GM18870 (cell line): ENCODE data around the gene F11R.
"Not testable (repeated sequence)": the region's sequence is repeated elsewhere in the genome, so short reads cannot be mapped to it uniquely, and the experiment has no call there.

Source experiments
- ATAC-seq: cut with Tn5 transposase; IDR thresholded peaks from one replicate; pipeline ENCODE4 v1.9.1; 2021; ENCODE audit warnings: moderate library complexity; ENCODE audit not compliant: unreplicated experiment

Gene F11R

DNA sequence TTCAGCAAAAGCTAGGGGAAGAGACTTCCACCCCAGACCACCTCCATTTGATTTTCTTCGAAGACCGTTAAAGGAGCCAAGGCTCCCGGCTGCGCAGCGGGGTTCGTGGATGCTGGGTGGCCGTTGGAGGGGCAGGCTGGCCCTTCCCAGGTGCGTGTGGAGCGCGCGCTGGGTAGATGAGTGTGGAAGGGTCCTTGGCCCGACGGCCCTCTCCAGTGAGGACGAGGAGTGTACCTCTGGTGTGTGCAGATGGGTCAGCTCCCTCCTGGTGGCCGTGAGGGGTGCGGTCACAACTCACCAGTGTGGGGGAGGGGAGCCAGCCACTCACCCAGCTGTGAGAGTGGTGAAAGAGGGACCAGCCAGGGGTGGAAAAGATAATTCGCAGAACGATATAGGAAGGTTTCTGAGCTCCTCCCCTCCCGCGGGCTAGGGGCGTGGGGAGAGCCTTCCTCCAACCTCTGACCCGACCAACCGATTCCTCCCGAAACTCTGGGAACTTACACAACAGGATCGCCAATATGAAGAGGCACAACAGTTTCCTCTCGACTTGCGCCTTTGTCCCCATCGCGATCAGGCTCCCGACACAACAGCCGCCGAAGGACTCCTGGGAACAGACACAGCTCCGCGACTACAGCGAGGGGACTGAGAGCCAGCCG is at the start of gene F11R:
TSS of gene F11R (minus strand) at position 644 of the 656 bp plus-strand sequence. CDS start at position 565, 79 bp downstream.
- ATAC-seq = peak; percentile 34

DNA sequence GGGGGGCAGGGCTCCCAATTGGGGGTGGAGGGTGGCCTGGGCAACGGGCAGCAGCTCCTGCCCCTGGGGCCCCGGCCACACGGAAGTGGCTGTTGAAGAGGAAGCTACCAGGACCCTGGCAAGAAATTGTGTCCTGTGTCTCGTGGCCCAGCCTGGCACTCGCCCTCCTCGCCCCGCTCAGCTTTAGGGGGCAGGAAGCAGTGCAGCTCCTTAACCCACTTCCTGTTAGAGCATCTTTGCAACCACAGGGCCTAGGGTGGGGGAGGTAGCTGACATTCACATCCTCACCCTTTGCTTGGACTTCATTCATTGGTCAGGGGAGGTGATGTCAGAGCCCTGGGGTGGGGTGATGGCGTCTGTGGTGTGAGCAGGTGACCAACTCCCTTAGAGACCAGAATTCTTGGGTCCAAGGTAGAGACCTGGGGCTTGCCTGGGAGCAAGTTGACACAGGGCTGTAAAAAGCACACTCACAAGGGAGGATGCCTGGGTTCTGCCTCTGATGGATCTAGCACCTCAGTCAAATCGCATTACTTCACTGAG is 48.8 kb upstream of the F11R start, which contains the start of gene ARHGAP30:
TSS of gene ARHGAP30 (minus strand) at position 161 of the 540 bp plus-strand sequence. CDS start 267 bp downstream, outside the sequence.
- ATAC-seq = peak; percentile 79

DNA sequence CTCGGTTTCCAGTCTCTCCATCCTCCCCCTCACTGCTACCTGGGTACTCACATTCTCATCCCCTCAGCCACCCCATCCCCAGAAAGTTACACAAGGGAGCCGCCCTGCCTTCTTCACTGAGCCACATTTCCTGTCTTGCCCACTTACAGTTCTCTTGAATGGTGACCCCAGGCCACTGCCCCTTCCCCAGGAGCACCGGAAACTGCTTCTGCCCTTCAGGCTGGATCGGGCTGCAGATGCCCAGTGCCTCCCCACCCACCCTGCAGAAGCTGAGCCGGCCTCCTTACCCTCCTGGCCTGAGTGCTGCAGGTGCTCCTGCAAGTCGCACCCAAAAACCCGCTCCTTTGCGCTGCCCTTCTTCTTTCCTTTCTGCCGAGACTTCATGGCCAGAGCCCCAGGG is 48.3 kb upstream of the F11R start:
- ATAC-seq = no peak

DNA sequence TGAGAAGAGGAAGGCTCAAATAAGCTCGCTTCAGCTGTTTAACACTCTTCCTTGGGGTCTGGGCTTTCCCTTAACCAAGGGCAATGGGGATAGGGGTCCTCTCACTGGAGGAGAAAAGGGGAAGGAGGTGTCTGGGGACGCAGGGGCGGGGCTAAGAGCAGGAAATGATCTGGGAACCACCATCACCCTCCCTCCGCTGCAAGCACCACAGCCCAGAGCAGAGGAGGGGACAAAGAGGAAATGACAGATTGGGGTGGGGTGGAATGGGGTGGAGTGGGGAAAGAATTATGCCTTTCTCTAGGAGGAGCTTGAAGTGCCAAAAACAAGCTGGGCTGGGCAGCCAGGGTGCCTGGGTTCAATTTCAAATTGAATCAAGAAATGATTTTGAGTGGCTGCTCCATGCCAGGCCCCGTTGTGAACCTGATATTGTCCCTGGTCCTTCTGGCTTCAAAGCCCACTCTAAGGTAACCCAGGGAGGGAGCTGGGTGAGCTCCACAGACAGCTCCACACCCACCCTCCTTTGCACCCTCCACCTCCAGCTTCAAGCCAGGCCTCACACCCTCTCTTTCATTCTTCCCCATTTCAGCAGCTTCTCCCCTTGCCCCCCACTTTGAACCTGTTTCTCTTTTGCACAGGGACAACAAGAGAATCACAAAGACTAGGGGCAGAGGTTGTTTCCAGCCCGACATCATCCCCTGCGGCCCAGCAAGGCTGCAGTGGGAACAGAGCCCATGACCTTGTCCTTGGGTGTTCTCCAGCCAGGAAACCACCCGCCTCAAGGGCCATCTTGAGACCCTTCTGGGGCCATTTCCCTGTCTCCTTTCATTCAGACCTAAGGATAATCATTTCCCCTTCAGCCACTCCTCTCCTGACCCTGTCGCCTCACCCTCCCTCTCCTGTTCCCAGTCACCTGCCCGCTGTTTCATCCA is 47.6 kb upstream of the F11R start:
- peak; percentile 50 for ATAC-seq

DNA sequence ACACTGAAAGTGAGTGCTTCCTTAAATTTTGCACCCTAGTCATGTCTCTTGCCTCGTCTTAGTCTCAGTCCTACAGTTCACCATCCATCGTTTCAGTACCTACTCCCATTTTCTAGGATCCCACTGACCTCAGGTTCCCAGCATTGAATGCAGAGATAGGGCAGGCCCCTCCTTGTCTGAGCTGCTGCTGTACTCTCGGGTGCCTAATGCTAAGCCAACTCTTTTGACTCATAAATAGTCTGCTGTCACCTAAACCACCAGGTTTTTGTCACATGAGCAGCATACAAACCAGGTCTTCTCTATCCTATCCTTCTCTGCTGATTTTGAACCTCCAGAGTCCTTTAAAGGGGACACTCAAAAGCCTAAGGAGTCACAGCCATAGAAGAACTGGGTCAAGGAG is 45.7 kb upstream of the F11R start:
- ATAC-seq = no peak

DNA sequence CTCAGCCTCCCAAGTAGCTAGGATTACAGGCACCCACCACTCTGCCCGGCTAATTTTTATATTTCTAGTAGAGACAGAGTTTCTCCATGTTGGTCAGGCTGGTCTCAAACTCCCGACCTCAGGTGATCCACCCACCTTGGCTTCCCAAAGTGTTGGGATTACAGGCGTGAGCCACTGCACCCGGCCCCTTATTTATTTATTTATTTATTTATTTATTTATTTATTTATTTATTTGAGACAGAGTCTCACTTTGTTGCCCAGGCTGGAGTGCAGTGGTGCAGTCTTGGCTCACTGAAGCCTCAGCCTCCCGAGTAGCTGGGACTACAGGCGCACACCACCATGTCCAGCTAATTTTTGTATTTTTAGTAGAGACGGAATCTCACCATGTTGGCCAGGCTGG is 44.7 kb upstream of the F11R start:
- ATAC-seq = not testable (repeated sequence)

GRCh38 chr1:161063936-161064335 is 43.0 kb upstream of the F11R start:
- ATAC-seq = not testable (repeated sequence)

DNA sequence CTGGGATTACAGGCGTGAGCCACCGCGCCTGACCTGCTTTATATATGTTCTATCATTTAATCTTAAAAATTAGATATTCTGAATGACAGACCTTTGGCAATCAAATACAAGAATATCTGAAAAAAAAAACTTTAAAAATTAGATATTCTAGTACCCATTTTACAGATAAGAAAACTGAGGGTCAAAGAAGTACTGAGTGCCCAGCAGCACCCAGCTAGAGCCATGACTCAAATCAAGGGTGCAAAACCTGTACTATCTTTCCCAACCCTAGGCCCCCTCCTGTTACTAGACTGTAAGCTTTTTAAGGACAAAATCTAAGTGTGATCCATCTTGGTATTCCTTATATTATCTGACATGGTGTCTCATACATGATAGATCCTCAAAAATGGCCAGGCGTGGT is 40.5 kb upstream of the F11R start:
- ATAC-seq = no peak

DNA sequence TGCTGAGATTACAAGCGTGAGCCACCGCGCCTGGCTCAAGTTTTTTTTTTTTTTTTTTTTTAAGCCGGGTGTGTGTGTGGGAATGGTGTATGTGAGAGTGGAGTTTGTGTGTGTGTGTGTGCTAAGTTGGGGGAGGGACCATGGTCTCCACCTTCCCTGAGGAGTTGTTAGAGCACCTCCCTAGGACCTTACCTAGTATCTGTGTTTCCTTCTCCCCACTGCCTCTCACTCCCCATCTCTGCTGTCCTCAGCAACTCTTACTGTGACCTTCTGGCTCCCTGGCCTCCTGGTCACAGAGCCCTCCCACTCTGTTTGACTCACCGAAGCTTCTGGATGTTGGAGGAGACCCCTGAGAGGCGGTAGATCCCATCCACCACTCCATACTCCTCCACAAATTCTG is 38.3 kb upstream of the F11R start:
- ATAC-seq = no peak

DNA sequence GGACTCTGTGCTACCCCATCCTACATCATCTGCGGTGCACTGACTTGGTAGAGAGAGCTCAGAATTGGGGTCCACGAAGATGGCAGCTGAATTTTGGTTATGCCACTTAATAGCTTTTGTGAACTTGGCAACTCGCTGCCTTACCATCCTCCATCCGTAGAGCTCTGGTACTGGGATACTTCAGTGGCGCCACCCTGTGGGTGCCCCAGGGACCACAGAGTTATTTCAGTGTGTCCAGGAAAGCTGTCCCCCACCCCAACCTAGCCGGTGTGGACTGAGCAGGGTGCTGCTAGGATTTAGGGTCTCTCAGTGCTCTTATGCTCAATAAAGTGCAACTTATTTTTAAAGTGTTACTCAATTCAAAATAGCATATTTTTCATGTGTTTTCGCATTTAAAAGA is 33.9 kb upstream of the F11R start:
- no peak for ATAC-seq

GRCh38 chr1:161054232-161054631 is 33.3 kb upstream of the F11R start:
- ATAC-seq = no peak

DNA sequence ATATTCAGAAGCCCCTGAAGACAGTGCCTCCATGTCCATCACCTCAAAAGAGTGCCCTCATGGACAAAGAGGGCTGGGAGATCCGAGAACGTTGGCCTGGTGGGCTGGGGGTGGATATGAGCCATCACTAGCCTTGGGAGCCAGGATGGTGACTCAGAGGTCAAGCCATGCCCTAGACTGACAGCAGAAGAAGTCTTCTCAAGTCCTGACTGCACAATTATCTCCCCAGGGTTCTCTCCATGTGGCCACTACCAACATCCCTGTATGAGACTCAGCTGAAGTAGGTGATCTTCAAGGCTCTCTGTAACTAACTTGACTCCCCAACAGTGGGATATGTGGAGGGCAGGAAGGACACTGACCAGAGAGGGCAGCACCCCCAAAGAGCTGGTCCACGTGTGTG is 31.9 kb upstream of the F11R start:
- ATAC-seq = no peak

DNA sequence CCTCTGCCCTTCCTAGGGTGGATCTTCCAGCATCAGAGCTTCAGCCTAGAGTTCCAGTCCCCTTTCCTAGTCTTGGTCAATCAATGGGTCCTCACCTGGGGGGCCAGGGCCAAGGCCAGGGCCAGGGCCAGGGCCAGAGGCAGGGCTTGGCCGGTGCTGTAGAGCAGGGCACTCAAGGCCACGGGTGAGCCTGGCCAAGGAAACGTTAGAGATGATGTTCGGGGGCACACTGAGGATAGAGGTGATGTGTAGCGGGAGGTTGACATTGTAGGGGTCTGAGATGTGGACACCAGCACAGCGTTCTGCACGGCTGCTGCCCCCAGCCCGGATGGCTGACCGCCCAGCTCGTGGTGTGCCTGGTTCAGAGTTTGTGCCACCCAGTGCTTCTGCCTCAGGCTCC is 30.3 kb upstream of the F11R start:
- no peak for ATAC-seq

DNA sequence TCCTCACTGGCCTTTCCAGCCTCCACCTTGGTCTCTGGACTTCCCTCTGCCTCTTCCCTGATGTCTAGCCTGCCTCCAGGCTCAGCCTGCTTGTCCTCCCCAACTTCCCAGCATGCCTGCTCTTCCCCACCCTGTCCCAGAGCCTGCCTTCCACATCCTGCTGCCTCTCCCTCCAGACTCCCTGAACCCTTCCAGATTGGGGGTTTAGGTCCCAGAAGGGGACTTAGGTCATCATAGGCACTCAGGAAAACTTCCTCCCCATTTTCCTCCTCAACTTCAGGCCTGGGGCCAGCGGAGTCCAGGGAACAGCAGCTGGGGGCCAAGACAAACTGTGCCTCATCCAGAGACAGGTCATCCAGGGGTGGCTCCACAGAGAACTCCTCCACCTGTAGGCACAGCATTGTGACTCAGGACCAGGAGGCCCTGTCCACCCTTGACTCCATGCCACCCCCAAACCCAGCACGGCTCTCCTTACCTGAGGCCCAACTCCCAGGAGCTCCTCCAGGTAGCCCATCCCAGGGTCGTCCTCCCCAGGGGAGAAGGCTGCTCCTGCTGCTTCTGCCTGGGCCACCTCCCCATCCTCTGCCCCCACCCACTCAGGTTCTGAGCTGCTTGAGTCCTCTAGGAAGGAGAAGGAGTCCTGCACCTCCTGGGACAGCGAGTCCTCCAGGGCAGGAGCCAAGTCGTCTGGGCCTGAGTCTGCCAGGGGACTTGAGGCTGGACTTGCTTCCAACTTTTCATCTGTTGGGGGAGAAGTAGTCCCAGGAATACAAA is 28.2 kb upstream of the F11R start:
- no peak for ATAC-seq

- no peak for ATAC-seq
Observed at GRCh38 chr1:161047436-161048420, 26.8 kb upstream of the F11R start.

- peak; percentile 36 for ATAC-seq
Observed at GRCh38 chr1:161046605-161047228, 25.8 kb upstream of the F11R start.

GRCh38 chr1:161045736-161046604 is 25.0 kb upstream of the F11R start, which contains the start of gene USF1:
Gene USF1 (minus strand): TSS chr1:161045977. CDS start chr1:161043275, 2,702 bp downstream.
- ATAC-seq = peak; percentile 44
